ENCODE measurements around the gene COMMD9. TPM values are rescaled to one million over a fixed set of nuclear protein-coding genes. Genes with fewer than 3 reads are reported as not detected.
"Not testable (repeated sequence)": the region's sequence is repeated elsewhere in the genome, so short reads cannot be mapped to it uniquely, and the experiment has no call there.

The COMMD9 gene
- total and polyA plus RNA-seq, 2 donors (not counting 1 experiment from before 2014, with no cell fraction given): 15.4 to 56.1 TPM

DNA sequence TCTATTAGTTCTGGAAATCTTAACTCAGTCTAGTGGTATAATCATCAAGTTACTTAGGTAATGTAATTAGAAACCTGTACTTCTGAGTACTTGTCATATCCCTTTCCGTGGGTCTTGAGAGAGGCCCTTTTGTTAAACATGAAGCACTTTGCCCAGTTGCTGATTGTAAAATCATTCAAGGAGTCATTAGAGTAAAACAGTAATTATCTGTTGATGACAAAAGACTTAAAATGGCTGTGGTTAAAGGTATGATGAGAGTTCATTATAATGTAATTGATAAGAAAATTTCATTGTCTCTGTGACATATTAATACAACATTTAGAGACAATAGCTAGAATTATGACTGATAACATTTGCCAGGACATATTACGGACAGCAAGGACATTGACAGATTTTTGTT lies 41.2 kb upstream of the COMMD9 start:
- no peak overlapping the region for H3K9ac ChIP-seq (ENCODE audit: insufficient read depth, low read length)
- no peak for DNase-seq (ENCODE audit: low read depth in 2 of 2)
- no peak overlapping the region for H3K4me3 ChIP-seq (replicated peaks in 1 of 4; ENCODE audit: control extremely low read depth in 1 of 4, insufficient read depth in 1 of 4, low read depth in 3 of 4, low read length in 4 of 4)
- H4K20me1 ChIP-seq (ENCODE audit: control insufficient read depth, extremely low read depth, insufficient read depth, low read length): no peaks in the 10 kb centered on the region
- no peak overlapping the region for H3K27ac ChIP-seq (ENCODE audit: insufficient read depth, low read length)
- no peaks in the 10 kb centered on the region for H3K79me2 ChIP-seq (ENCODE audit: control insufficient read depth, insufficient read depth, low read length)
- no peak overlapping the region for H3K4me2 ChIP-seq (ENCODE audit: extremely low read depth, insufficient read depth, low read length)
- no peaks in the 10 kb centered on the region for H3K9me3 ChIP-seq (ENCODE audit: control insufficient read depth, insufficient read depth, low read depth, low read length)
- TF ChIP-seq, protein P1, sequence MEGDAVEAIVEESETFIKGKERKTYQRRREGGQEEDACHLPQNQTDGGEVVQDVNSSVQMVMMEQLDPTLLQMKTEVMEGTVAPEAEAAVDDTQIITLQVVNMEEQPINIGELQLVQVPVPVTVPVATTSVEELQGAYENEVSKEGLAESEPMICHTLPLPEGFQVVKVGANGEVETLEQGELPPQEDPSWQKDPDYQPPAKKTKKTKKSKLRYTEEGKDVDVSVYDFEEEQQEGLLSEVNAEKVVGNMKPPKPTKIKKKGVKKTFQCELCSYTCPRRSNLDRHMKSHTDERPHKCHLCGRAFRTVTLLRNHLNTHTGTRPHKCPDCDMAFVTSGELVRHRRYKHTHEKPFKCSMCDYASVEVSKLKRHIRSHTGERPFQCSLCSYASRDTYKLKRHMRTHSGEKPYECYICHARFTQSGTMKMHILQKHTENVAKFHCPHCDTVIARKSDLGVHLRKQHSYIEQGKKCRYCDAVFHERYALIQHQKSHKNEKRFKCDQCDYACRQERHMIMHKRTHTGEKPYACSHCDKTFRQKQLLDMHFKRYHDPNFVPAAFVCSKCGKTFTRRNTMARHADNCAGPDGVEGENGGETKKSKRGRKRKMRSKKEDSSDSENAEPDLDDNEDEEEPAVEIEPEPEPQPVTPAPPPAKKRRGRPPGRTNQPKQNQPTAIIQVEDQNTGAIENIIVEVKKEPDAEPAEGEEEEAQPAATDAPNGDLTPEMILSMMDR (conservative IDR thresholded peaks at IDR 0.05 in 1 of 2, IDR thresholded peaks at IDR 0.05 in 1 of 2; ENCODE audit: low read depth in 1 of 2, low read length in 2 of 2): no peak
- no peak for TF ChIP-seq EZH2 (IDR thresholded peaks at IDR 0.05; ENCODE audit: low read length, missing control alignments)
- no peaks in the 10 kb centered on the region for H3K27me3 ChIP-seq (ENCODE audit: control insufficient read depth, insufficient read depth, low read length)
- H3K36me3 ChIP-seq (ENCODE audit: control insufficient read depth, insufficient read depth, low read length): no peaks in the 10 kb centered on the region
- no peak overlapping the region for H2AFZ ChIP-seq (ENCODE audit: low read length)
- H3K4me1 ChIP-seq (ENCODE audit: control insufficient read depth, extremely low read depth, insufficient read depth, low read length): no peaks in the 10 kb centered on the region

DNA sequence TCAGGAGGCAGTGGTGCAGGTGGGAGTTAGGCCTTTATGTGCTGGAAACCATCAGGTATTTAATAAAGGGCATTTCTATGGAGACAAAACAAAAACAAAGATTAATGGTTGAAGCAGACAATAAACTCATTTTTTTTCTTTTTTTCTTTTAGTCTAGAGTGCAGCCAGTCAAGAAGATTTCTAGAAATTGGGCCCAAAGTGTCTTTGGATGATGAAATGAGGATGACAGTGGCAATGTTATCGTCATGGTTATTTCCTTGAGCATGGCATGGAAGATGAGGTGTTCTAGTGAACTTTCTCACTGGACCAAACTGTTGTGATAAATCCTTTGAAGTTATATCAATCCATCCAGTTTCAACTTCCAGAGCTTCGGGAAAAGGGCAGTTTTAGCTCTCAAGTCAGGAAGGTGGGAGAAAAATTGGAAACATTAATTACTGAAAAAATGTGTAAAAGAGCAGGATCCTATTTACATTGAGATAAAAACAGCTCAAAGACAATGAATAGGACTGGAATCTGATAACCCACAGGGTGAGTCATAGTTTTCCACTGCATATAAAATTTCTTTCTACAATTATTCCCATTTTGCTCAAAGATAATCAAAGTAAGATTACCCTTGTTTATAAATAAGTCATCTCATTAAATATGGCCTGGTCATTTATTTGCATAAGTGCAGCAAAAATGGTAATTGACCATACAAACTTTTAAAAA lies 39.9 kb upstream of the COMMD9 start:
- TF ChIP-seq, protein P1 (conservative IDR thresholded peaks at IDR 0.05 in 1 of 2, IDR thresholded peaks at IDR 0.05 in 1 of 2; ENCODE audit: low read depth in 1 of 2, low read length in 2 of 2): no peak
- TF ChIP-seq EZH2 (IDR thresholded peaks at IDR 0.05; ENCODE audit: low read length, missing control alignments): no peak
- Histone ChIP-seq H3K79me2 (ENCODE audit: control insufficient read depth, insufficient read depth, low read length) (no peaks in the 10 kb centered on the region), H2AFZ (ENCODE audit: low read length) (no peak overlapping the region), H3K36me3 (ENCODE audit: control insufficient read depth, insufficient read depth, low read length) (no peaks in the 10 kb centered on the region), H3K27me3 (ENCODE audit: control insufficient read depth, insufficient read depth, low read length) (no peaks in the 10 kb centered on the region), H3K9ac (ENCODE audit: insufficient read depth, low read length) (no peak overlapping the region), H3K4me1 (ENCODE audit: control insufficient read depth, extremely low read depth, insufficient read depth, low read length) (no peaks in the 10 kb centered on the region), H3K27ac (ENCODE audit: insufficient read depth, low read length) (no peak overlapping the region), H4K20me1 (ENCODE audit: control insufficient read depth, extremely low read depth, insufficient read depth, low read length) (no peaks in the 10 kb centered on the region), H3K4me2 (ENCODE audit: extremely low read depth, insufficient read depth, low read length) (no peak overlapping the region), H3K4me3 (replicated peaks in 1 of 4; ENCODE audit: control extremely low read depth in 1 of 4, insufficient read depth in 1 of 4, low read depth in 3 of 4, low read length in 4 of 4) (no peak overlapping the region), H3K9me3 (ENCODE audit: control insufficient read depth, insufficient read depth, low read depth, low read length) (no peaks in the 10 kb centered on the region)
- DNase-seq (ENCODE audit: low read depth in 2 of 2): peak in 1 of 2 donors; percentile 50

DNA sequence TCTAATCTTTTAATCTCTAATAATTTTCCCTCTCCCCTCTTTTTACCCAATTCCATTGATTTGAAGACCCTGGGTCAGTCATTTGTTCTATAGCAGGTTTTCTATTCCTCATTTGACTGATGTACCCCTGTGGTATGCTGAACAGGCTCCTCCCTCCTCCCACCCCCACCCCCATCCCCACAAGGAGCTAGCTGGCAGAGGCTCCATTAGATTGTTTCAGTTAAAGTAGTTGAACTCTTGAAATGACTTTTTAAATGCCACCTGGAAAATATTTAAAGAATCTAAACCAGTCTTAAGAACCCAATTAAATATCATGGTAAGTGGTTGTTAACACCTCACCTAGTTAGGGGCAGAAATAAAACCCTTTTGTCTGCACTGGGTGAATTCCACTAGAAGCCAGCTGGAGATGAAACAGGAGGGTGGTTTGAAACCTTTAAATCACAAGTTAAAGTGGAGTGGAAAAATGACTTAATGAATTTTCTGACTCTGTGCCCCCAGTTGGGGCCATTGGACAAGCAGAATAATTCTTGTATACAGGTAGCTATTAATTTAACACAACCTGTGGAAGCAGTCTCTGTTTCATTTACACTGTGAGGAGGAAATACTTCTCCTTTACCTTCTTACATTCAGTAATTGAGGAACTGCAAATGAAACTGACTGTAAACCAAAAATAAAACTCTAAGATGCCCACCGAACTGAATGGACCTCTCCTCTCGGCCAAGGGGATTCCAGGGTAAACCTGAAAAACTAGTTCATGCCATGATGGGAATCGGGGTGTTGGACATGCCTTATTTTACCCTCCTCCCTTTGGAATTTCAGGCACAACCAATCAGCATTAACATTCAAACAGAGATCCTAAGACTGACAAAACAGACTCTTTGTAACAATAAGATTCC lies 37.5 kb upstream of the COMMD9 start:
- Histone ChIP-seq H3K9me3 (ENCODE audit: control insufficient read depth, insufficient read depth, low read depth, low read length) (no peaks in the 10 kb centered on the region), H3K4me1 (ENCODE audit: control insufficient read depth, extremely low read depth, insufficient read depth, low read length) (no peaks in the 10 kb centered on the region), H4K20me1 (ENCODE audit: control insufficient read depth, extremely low read depth, insufficient read depth, low read length) (no peaks in the 10 kb centered on the region), H3K9ac (ENCODE audit: insufficient read depth, low read length) (no peak overlapping the region), H2AFZ (ENCODE audit: low read length) (no peak overlapping the region), H3K79me2 (ENCODE audit: control insufficient read depth, insufficient read depth, low read length) (no peaks in the 10 kb centered on the region), H3K27me3 (ENCODE audit: control insufficient read depth, insufficient read depth, low read length) (no peaks in the 10 kb centered on the region), H3K36me3 (ENCODE audit: control insufficient read depth, insufficient read depth, low read length) (no peaks in the 10 kb centered on the region), H3K4me2 (ENCODE audit: extremely low read depth, insufficient read depth, low read length) (no peak overlapping the region), H3K27ac (ENCODE audit: insufficient read depth, low read length) (no peak overlapping the region), H3K4me3 (replicated peaks in 1 of 4; ENCODE audit: control extremely low read depth in 1 of 4, insufficient read depth in 1 of 4, low read depth in 3 of 4, low read length in 4 of 4) (no peak overlapping the region)
- DNase-seq (ENCODE audit: low read depth in 2 of 2): no peak
- no peak for TF ChIP-seq EZH2 (IDR thresholded peaks at IDR 0.05; ENCODE audit: low read length, missing control alignments)
- TF ChIP-seq, protein P1 (conservative IDR thresholded peaks at IDR 0.05 in 1 of 2, IDR thresholded peaks at IDR 0.05 in 1 of 2; ENCODE audit: low read depth in 1 of 2, low read length in 2 of 2): no peak

DNA sequence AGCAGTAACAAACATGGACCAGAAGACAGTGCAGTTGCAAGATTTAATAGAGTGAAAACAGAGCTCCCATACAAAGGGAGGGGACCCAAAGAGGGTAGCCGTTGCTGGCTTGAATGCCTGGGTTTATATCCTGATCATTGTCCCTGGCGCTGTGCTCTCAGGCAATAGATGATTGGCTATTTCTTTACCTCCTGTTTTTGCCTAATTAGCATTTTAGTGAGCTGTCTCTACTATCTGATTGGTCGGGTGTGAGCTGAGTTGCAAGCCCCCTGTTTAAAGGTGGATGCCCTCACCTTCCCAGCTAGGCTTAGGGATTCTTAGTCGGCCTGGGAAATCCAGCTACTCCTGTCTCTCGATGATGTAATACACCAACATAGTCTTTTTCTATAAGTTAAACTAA lies 36.2 kb upstream of the COMMD9 start:
- H3K4me1 ChIP-seq (ENCODE audit: control insufficient read depth, extremely low read depth, insufficient read depth, low read length); H3K79me2 ChIP-seq (ENCODE audit: control insufficient read depth, insufficient read depth, low read length); H3K9ac ChIP-seq (ENCODE audit: insufficient read depth, low read length); H3K4me2 ChIP-seq (ENCODE audit: extremely low read depth, insufficient read depth, low read length); H2AFZ ChIP-seq (ENCODE audit: low read length); H3K27ac ChIP-seq (ENCODE audit: insufficient read depth, low read length); H3K9me3 ChIP-seq (ENCODE audit: control insufficient read depth, insufficient read depth, low read depth, low read length); H4K20me1 ChIP-seq (ENCODE audit: control insufficient read depth, extremely low read depth, insufficient read depth, low read length); H3K36me3 ChIP-seq (ENCODE audit: control insufficient read depth, insufficient read depth, low read length); H3K4me3 ChIP-seq (replicated peaks in 1 of 4; ENCODE audit: control extremely low read depth in 1 of 4, insufficient read depth in 1 of 4, low read depth in 3 of 4, low read length in 4 of 4); H3K27me3 ChIP-seq (ENCODE audit: control insufficient read depth, insufficient read depth, low read length); DNase-seq (ENCODE audit: low read depth in 2 of 2): not testable (repeated sequence)
